Endothelial cell of umbilical vein (primary cell): Measurements from ENCODE around the gene LIN7A.

Experiments used
- CTCF ChIP-seq, 2 donors: IDR thresholded peaks; 1 replicate in 1 of 2; 2 replicates in 1 of 2; pipeline ENCODE4 v1.5.1; 2011; ENCODE audit warnings: low read length in 2 of 2, mild to moderate bottlenecking in 2 of 2, moderate library complexity in 2 of 2, control low read depth in 1 of 2, inconsistent platforms in 1 of 2, low read depth in 1 of 2; ENCODE audit not compliant: insufficient read depth in 1 of 2; ENCODE audit errors: extremely low read depth in 1 of 2
- POLR2AphosphoS5 ChIP-seq: IDR thresholded peaks from 2 replicates; pipeline ENCODE4 v1.6.1; 2012; ENCODE audit warnings: low read depth, mild to moderate bottlenecking, control low read depth, low read length, moderate library complexity; ENCODE audit not compliant: insufficient read depth

- no peak for TF ChIP-seq CTCF (IDR thresholded peaks at IDR 0.05; ENCODE audit: extremely low read depth in 1 of 2, insufficient read depth in 1 of 2, low read depth in 1 of 2, low read length in 2 of 2)
- no peak for TF ChIP-seq POLR2AphosphoS5
These were observed 14.7 kb upstream of the LIN7A start for GRCh38 chr12:80952443-80952842.
